ENCODE results near the gene TDRD15. TPM values are rescaled to one million over a fixed set of nuclear protein-coding genes. Genes with fewer than 3 reads are reported as not detected.
"Not testable (repeated sequence)": the region's sequence is repeated elsewhere in the genome, so short reads cannot be mapped to it uniquely, and the experiment has no call there.

The TDRD15 gene
- total RNA-seq: 0.93 TPM

DNA sequence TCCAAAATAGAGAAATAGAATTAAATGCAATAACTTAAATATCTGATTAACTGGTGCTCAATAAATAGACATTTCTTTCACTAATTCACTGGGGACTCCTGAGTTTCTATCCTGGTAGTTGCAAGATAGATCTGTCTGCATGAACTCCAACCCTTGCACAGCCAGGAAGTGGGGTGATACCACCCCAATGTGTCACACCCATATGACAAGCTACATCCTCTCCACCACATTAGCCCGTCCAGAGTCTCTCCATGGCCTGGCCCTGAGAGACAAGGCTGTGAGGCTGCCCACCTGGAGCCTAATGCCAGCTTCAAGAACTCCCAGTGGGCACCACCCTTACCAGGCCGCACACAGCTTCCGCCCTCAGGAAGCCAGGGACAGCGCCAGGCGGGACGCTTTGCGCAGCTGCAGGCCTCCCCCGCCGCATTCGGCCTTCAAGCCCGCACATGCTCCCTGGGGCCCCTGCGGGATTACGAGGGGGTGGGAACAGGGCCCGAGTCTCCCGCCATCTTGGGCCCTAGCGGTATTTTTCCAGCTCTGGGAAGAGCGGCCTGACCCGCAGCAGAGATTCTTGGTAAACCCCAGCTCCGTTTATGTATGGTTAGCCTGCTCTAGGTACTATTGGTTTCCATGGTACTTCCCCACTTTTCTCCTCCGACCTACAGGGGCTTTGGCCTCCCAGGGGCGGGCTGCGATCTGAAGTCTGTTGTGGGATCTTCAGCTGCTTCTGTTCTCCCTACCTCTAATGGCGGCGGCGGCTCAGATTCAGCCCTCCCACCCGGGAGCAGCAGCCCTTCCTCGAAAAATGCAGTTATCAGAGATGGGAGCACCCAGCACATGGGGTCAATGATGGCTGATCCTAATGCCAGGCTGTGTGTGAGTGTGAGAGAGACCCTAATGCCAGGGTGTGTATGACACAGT lies at the start of gene TDRD15:
Gene TDRD15 (plus strand): TSS at position 496 of the 921 bp plus-strand sequence. CDS start 13,500 bp downstream, outside the sequence.
- no peak for ATAC-seq
- no peak for DNase-seq (ENCODE audit: low spot score)

GRCh38 chr2:21078296-21078695 lies 45.5 kb upstream of the TDRD15 start:
- ATAC-seq: no peak

DNA sequence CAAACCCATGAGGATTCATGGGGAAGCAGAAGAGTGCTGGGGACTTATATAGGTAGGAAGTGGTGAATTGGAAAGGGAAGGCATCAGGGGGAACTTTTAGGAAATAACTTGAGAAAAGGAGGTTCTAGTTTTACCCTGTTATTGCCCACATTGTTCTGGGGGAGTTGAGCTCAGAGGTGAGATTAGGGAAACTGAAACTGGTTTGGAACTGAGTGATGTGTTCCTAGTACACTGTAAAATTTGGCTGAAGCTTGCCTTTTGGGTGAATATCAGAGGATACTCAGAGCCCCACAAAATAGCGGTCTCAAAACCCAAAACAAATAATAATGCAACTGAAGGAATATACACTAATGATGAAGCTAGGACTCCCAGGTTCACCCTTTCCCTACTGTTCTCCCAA lies 40.3 kb upstream of the TDRD15 start:
- DNase-seq (ENCODE audit: low spot score) (no peak), ATAC-seq (peak; percentile 61)

More at GRCh38 chr2:21078296-21078695, 45.5 kb upstream of the TDRD15 start:
- DNase-seq (ENCODE audit: low spot score): no peak

DNA sequence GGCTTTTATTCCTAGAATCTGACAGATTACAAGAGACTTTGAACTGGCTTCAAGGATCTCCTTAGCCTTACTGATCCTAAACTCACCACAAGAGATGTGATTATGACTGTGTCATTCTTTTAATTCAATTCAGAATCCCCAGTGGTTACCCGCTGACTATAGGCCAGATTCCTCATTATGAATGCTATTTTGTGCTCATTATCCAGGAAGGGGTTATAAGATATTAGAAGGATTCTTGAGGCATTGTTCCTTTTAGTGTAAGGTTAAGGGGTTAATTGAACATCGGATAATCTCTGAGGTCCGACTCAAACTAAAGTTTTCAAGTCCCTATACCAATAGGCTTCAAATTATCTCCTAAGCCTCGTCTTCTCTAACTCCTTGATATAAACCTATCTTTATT lies 39.4 kb upstream of the TDRD15 start:
- ATAC-seq (no peak), DNase-seq (ENCODE audit: low spot score) (no peak)

DNA sequence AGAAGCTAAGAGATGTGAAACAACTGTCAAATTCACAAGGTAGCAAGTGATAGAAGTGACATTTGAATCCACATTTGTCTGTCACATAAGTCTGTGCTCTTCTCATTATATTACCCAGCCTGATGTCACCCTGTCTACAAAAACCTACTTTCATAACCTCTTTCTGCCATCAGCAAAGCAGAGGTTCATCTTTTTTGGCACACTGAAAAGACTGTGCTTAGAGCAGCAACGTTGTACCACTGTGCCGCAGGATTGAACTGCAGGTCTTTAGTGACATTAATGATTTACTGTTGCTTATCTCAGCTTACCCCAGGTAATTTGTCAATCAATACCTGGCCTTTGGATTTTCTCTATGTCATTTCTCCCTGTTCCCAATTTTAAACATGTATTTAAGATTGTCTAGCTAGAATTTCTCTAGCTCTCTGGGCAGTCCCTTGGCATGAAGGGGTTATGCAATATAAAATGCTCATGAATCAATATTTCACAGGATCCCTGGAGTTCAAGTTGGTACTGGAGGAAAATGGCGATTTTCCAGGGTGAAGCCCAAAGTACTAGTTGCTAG lies 31.4 kb upstream of the TDRD15 start:
- DNase-seq (ENCODE audit: low spot score): peak; percentile 71
- ATAC-seq: peak; percentile 64

GRCh38 chr2:21095178-21095577 lies 28.6 kb upstream of the TDRD15 start:
- DNase-seq (ENCODE audit: low spot score): no peak
- ATAC-seq: peak; percentile 32

- DNase-seq (ENCODE audit: low spot score) (peak; percentile 60), ATAC-seq (peak; percentile 45)
Observed at GRCh38 chr2:21095714-21096113, 28.1 kb upstream of the TDRD15 start.

GRCh38 chr2:21096458-21096857 lies 27.3 kb upstream of the TDRD15 start:
- DNase-seq (ENCODE audit: low spot score): peak; percentile 74

GRCh38 chr2:21097331-21097730 lies 26.4 kb upstream of the TDRD15 start:
- ATAC-seq: peak; percentile 43
- no peak for DNase-seq (ENCODE audit: low spot score)

More at GRCh38 chr2:21096458-21096857, 27.3 kb upstream of the TDRD15 start:
- peak; percentile 64 for ATAC-seq

DNA sequence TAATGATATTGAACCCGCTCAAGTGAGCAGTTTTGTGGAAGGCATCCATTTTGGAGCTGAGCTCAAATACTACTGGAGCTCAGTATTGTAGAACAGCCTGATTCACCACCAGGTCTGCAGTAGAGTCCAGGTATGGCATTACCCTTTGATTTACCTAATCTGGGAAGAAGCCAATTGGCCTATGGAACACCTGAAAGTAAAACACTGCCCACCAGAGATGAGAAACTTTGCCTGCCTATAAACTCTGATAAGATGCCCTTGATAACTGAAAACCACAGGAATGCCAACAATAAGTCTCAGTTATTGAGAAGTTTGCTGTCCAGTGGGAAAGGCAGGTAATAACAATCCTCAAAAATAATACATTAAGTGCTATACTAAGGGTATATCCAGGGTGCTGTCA lies 25.5 kb upstream of the TDRD15 start:
- no peak for DNase-seq (ENCODE audit: low spot score)
- no peak for ATAC-seq

- DNase-seq (ENCODE audit: low spot score) (peak; percentile 46), ATAC-seq (peak; percentile 15)
Observed at GRCh38 chr2:21099281-21099907, 24.4 kb upstream of the TDRD15 start.

GRCh38 chr2:21101514-21102155 lies 22.1 kb upstream of the TDRD15 start:
- not testable (repeated sequence) for ATAC-seq; DNase-seq (ENCODE audit: low spot score)

DNA sequence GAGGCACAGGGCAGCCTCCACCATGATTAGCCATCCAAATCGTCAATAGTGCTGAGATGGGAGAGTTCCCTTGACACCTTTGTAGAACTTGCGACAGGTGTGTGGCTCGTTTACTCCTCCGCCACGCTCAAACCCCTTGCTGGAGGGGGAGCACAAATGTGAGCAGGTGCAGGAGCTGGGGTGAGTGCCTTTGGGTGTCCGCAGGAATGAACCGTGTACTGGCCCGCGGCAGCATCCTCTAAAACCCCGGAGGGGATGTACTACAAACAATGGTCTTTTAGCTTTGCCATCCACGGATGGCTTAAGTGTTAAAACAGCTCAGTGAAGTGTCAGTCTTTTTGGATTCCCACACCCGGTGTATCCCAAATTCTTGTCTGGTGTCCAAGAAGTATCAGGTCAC lies 21.4 kb upstream of the TDRD15 start:
- DNase-seq (ENCODE audit: low spot score) (no peak), ATAC-seq (no peak)

GRCh38 chr2:21103274-21103891 lies 20.4 kb upstream of the TDRD15 start:
- no peak for DNase-seq (ENCODE audit: low spot score)
- ATAC-seq: peak; percentile 62

GRCh38 chr2:21104030-21104660 lies 19.6 kb upstream of the TDRD15 start:
- peak; percentile 54 for ATAC-seq
- DNase-seq (ENCODE audit: low spot score): no peak

GRCh38 chr2:21111012-21111411 lies 12.8 kb upstream of the TDRD15 start:
- DNase-seq (ENCODE audit: low spot score): no peak

DNA sequence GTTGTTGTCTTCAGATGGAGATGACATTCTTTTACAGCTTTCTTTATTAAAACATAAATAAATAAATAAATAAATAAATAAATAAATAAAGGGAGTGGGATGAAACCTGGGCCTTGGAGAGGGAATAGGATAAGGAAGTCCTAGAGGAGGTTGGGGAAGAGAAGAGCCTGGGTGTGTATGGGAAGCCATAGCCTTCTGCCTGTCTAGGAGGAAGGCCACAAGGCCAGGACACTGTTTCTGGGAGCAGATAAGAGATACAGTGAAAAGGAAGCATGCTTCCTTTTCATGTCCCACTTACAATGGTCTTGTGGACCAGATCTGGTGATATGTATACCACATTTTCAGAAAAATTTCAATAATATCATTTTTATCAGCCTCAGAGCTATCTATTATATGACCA lies 6.1 kb upstream of the TDRD15 start:
- peak; percentile 56 for ATAC-seq
- no peak for DNase-seq (ENCODE audit: low spot score)

More at GRCh38 chr2:21111012-21111411, 12.8 kb upstream of the TDRD15 start:
- no peak for ATAC-seq

- peak; percentile 98 for ATAC-seq
Observed at GRCh38 chr2:21118302-21118920, 5.4 kb upstream of the TDRD15 start.

GRCh38 chr2:21131861-21132260 lies 8.1 kb downstream of the TDRD15 start:
- ATAC-seq: no peak
- no peak for DNase-seq (ENCODE audit: low spot score)

More at GRCh38 chr2:21118302-21118920, 5.4 kb upstream of the TDRD15 start:
- DNase-seq (ENCODE audit: low spot score): peak; percentile 62

GRCh38 chr2:21135585-21135984 lies 11.8 kb downstream of the TDRD15 start:
- DNase-seq (ENCODE audit: low spot score) (no peak), ATAC-seq (no peak)

Measured in left lobe of liver (tissue), 2 donors.